ENCODE results near the gene SORBS2.

Gene SORBS2

DNA sequence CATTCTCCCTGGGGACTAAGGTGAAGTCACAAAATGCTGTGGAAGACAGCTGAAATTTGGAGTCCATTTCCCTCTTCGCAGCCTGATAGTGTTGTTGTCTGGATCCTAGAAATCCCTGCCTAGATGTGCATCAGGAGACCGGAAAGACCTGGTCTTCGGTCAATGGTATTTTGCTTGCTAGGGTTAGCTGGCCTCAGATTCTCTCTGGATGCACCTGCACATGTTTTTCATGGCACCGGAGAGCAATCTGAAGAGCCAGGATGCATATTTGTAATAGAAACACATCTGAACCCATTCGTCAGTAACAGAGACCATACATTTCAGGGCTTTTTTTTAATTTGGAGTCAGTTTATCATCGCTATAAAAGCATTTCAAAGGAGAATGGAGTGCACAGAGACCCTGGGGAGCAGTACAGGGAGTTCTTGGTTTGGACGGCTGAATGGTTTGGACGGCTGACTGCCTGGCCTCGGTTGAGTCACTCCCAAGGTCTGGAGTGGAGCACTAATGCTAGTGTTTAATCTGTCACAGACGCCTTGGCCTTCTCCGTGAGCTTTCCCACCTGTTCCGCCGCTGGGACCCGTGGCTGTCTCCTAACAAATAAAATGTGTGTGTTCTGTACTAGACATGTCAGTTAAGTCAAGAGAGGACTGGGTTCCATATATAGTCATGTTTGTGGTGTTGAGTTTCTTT is 269.2 kb downstream of the SORBS2 start:
- ATAC-seq, result no peak
- TF ChIP-seq SNAI2 (CRISPR knock-in tag; IDR thresholded peaks at IDR 0.05) (no peak), ZFP30 (CRISPR knock-in tag; IDR thresholded peaks at IDR 0.05) (no peak), ISL1 (CRISPR knock-in tag; IDR thresholded peaks at IDR 0.05) (no peak), ESRRG (CRISPR knock-in tag; IDR thresholded peaks at IDR 0.05) (no peak), ZNF8 (CRISPR knock-in tag; IDR thresholded peaks at IDR 0.05) (no peak), CSDC2 (CRISPR knock-in tag; IDR thresholded peaks at IDR 0.05) (no peak), ARNTL (CRISPR knock-in tag; IDR thresholded peaks at IDR 0.05; ENCODE audit: borderline replicate concordance, low read depth) (no peak), TOX (CRISPR knock-in tag; IDR thresholded peaks at IDR 0.05; ENCODE audit: borderline replicate concordance) (no peak), ZFP3 (CRISPR knock-in tag; IDR thresholded peaks at IDR 0.05) (no peak), OSR1 (CRISPR knock-in tag; IDR thresholded peaks at IDR 0.05) (no peak), RARB (CRISPR knock-in tag; IDR thresholded peaks at IDR 0.05) (no peak), PPARA (CRISPR knock-in tag; IDR thresholded peaks at IDR 0.05; ENCODE audit: borderline replicate concordance) (no peak), TCF4 (CRISPR knock-in tag; IDR thresholded peaks at IDR 0.05; ENCODE audit: borderline replicate concordance) (no peak)
- TF ChIP-seq, protein P1, sequence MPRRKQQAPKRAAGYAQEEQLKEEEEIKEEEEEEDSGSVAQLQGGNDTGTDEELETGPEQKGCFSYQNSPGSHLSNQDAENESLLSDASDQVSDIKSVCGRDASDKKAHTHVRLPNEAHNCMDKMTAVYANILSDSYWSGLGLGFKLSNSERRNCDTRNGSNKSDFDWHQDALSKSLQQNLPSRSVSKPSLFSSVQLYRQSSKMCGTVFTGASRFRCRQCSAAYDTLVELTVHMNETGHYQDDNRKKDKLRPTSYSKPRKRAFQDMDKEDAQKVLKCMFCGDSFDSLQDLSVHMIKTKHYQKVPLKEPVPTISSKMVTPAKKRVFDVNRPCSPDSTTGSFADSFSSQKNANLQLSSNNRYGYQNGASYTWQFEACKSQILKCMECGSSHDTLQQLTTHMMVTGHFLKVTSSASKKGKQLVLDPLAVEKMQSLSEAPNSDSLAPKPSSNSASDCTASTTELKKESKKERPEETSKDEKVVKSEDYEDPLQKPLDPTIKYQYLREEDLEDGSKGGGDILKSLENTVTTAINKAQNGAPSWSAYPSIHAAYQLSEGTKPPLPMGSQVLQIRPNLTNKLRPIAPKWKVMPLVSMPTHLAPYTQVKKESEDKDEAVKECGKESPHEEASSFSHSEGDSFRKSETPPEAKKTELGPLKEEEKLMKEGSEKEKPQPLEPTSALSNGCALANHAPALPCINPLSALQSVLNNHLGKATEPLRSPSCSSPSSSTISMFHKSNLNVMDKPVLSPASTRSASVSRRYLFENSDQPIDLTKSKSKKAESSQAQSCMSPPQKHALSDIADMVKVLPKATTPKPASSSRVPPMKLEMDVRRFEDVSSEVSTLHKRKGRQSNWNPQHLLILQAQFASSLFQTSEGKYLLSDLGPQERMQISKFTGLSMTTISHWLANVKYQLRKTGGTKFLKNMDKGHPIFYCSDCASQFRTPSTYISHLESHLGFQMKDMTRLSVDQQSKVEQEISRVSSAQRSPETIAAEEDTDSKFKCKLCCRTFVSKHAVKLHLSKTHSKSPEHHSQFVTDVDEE (CRISPR knock-in tag; IDR thresholded peaks at IDR 0.05), result no peak
- TF ChIP-seq, protein P2, sequence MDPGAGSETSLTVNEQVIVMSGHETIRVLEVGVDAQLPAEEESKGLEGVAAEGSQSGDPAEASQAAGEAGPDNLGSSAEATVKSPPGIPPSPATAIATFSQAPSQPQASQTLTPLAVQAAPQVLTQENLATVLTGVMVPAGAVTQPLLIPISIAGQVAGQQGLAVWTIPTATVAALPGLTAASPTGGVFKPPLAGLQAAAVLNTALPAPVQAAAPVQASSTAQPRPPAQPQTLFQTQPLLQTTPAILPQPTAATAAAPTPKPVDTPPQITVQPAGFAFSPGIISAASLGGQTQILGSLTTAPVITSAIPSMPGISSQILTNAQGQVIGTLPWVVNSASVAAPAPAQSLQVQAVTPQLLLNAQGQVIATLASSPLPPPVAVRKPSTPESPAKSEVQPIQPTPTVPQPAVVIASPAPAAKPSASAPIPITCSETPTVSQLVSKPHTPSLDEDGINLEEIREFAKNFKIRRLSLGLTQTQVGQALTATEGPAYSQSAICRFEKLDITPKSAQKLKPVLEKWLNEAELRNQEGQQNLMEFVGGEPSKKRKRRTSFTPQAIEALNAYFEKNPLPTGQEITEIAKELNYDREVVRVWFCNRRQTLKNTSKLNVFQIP (CRISPR knock-in tag; IDR thresholded peaks at IDR 0.05; ENCODE audit: borderline replicate concordance, low read depth), result no peak
- TF ChIP-seq, protein P3, sequence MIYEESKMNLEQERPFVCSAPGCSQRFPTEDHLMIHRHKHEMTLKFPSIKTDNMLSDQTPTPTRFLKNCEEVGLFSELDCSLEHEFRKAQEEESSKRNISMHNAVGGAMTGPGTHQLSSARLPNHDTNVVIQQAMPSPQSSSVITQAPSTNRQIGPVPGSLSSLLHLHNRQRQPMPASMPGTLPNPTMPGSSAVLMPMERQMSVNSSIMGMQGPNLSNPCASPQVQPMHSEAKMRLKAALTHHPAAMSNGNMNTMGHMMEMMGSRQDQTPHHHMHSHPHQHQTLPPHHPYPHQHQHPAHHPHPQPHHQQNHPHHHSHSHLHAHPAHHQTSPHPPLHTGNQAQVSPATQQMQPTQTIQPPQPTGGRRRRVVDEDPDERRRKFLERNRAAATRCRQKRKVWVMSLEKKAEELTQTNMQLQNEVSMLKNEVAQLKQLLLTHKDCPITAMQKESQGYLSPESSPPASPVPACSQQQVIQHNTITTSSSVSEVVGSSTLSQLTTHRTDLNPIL (CRISPR knock-in tag; IDR thresholded peaks at IDR 0.05; ENCODE audit: low read depth), result no peak
- TF ChIP-seq, protein P4, sequence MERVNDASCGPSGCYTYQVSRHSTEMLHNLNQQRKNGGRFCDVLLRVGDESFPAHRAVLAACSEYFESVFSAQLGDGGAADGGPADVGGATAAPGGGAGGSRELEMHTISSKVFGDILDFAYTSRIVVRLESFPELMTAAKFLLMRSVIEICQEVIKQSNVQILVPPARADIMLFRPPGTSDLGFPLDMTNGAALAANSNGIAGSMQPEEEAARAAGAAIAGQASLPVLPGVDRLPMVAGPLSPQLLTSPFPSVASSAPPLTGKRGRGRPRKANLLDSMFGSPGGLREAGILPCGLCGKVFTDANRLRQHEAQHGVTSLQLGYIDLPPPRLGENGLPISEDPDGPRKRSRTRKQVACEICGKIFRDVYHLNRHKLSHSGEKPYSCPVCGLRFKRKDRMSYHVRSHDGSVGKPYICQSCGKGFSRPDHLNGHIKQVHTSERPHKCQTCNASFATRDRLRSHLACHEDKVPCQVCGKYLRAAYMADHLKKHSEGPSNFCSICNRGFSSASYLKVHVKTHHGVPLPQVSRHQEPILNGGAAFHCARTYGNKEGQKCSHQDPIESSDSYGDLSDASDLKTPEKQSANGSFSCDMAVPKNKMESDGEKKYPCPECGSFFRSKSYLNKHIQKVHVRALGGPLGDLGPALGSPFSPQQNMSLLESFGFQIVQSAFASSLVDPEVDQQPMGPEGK (CRISPR knock-in tag; IDR thresholded peaks at IDR 0.05; ENCODE audit: borderline replicate concordance), result no peak

DNA sequence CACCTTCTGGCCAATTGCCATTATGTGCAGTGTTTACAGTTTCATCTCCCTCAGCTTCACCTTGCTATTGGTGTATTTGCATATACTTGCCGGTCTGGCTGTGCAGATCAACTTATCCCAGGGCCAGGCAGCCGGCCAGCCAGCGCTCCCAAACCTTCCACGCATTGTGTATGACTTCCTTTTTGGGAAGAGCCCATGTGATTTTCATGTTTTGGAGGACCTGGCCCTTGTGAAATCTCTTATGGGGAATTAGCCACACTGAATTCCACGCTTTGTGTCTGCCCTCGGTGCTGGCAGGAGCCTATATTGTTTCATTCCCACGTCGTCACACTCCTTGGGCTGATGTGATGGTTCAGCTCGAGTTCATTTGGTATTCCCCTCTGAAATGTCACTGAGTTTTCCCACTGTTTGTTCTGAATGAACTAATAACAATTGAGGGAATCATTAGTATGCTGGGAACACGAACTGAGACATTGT is 270.7 kb downstream of the SORBS2 start:
- no peak for ATAC-seq
- no peak for TF ChIP-seq ESRRG (CRISPR knock-in tag; IDR thresholded peaks at IDR 0.05)
- no peak for TF ChIP-seq ZFP30 (CRISPR knock-in tag; IDR thresholded peaks at IDR 0.05)
- TF ChIP-seq TOX (CRISPR knock-in tag; IDR thresholded peaks at IDR 0.05; ENCODE audit: borderline replicate concordance), result no peak
- TF ChIP-seq, protein P4 (CRISPR knock-in tag; IDR thresholded peaks at IDR 0.05; ENCODE audit: borderline replicate concordance), result no peak
- TF ChIP-seq ZNF70 (CRISPR knock-in tag; IDR thresholded peaks at IDR 0.05), result no peak
- TF ChIP-seq ZFP3 (CRISPR knock-in tag; IDR thresholded peaks at IDR 0.05), result no peak
- TF ChIP-seq, protein P1 (CRISPR knock-in tag; IDR thresholded peaks at IDR 0.05), result no peak
- TF ChIP-seq PPARA (CRISPR knock-in tag; IDR thresholded peaks at IDR 0.05; ENCODE audit: borderline replicate concordance), result no peak
- TF ChIP-seq BACH2 (CRISPR knock-in tag; IDR thresholded peaks at IDR 0.05; ENCODE audit: borderline replicate concordance), result no peak
- no peak for TF ChIP-seq OSR1 (CRISPR knock-in tag; IDR thresholded peaks at IDR 0.05)
- no peak for TF ChIP-seq GLIS3 (CRISPR knock-in tag; IDR thresholded peaks at IDR 0.05)
- TF ChIP-seq ISL1 (CRISPR knock-in tag; IDR thresholded peaks at IDR 0.05), result no peak
- no peak for TF ChIP-seq TCF4 (CRISPR knock-in tag; IDR thresholded peaks at IDR 0.05; ENCODE audit: borderline replicate concordance)
- TF ChIP-seq RARB (CRISPR knock-in tag; IDR thresholded peaks at IDR 0.05), result no peak

Data from SK-N-SH treated with all-trans-retinoic acid at 6 μM for 48 hours (cell line).